ENCODE data around the gene CEP55.
"Not testable (repeated sequence)": the region's sequence is repeated elsewhere in the genome, so short reads cannot be mapped to it uniquely, and the experiment has no call there.

Gene CEP55

DNA sequence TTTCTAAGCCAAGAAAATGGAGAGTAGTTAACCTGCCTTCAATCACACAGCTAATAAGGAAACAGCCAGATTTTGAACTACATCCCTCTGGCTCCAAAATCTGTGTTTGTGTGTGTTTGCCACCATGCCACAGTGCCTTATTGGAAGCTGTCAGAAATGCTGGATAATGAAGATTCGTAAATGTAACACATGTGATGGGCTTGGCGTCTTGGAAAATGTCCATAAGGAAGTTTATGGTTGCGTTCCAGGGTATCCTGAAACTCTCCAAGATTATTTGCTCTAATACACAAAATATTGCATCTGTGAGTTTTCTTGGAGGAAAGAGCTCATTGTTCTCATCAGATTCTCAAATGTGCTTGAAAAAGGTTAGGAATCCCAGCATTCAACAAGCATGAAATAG, 36.9 kb upstream of the CEP55 start:
- peaks cover 21 to 28% of the 10 kb centered on the region in 2 donors for H3K4me1 ChIP-seq (ENCODE audit: control insufficient read depth in 1 of 2, insufficient read depth in 2 of 2, low read length in 2 of 2)
- H3K27ac ChIP-seq (ENCODE audit: low read depth, low read length), result peak overlapping the region; percentile 69
- H3K9ac ChIP-seq (ENCODE audit: low read depth in 1 of 2, low read length in 2 of 2), result peak overlapping the region in 1 of 2 donors; percentile 19
- no peaks in the 10 kb centered on the region for H3K9me3 ChIP-seq (ENCODE audit: control insufficient read depth in 1 of 2, low read length in 2 of 2)
- no peaks in the 10 kb centered on the region for H3K27me3 ChIP-seq (ENCODE audit: control insufficient read depth in 1 of 2, insufficient read depth in 2 of 2, low read length in 2 of 2)
- no peak overlapping the region for H3K4me3 ChIP-seq (ENCODE audit: low read depth in 1 of 2, low read length in 2 of 2)
- H3K36me3 ChIP-seq (ENCODE audit: control insufficient read depth in 1 of 2, insufficient read depth in 2 of 2, low read length in 2 of 2), result no peaks in the 10 kb centered on the region

DNA sequence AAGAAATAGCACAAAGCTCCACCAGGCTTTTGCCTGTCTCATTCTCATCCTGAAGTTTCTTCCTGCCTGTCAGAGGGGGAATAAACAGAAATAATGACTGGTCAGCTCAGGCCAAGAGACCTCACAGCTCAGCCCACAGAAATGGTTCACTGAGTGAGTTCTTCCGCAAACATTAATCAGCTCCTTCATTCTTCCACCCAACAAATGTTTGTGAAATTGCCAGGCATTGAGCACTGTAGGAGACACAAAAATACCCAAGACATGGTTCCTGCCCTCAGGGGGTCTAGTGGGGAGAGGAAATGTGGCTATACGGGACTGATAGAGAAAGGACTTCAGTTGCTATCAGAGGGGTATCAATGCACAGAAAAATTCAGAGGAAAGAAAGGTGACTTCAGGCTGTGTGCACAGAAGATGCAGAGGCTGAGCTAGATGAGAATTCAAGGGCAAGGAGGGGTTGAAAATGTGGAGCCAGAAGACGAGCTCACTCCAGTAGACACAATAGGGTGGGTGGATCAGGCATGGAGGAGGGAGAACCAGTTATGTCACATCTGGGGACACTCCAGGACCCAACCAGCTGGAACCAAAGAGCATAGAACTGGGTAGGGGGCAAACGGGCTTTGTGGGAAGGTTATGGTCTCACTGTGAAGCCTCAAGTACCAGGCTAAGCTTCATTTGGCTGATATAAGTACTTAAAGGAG, 35.2 kb upstream of the CEP55 start:
- Histone ChIP-seq H3K9ac (ENCODE audit: low read depth in 1 of 2, low read length in 2 of 2) (peak overlapping the region in 1 of 2 donors; percentile 28), H3K27me3 (ENCODE audit: control insufficient read depth in 1 of 2, insufficient read depth in 2 of 2, low read length in 2 of 2) (no peaks in the 10 kb centered on the region), H3K36me3 (ENCODE audit: control insufficient read depth in 1 of 2, insufficient read depth in 2 of 2, low read length in 2 of 2) (no peaks in the 10 kb centered on the region), H3K4me3 (ENCODE audit: low read depth in 1 of 2, low read length in 2 of 2) (no peak overlapping the region), H3K27ac (ENCODE audit: low read depth, low read length) (peak overlapping the region; percentile 73), H3K4me1 (ENCODE audit: control insufficient read depth in 1 of 2, insufficient read depth in 2 of 2, low read length in 2 of 2) (peaks cover 36 to 45% of the 10 kb centered on the region in 2 donors), H3K9me3 (ENCODE audit: control insufficient read depth in 1 of 2, low read length in 2 of 2) (no peaks in the 10 kb centered on the region)

DNA sequence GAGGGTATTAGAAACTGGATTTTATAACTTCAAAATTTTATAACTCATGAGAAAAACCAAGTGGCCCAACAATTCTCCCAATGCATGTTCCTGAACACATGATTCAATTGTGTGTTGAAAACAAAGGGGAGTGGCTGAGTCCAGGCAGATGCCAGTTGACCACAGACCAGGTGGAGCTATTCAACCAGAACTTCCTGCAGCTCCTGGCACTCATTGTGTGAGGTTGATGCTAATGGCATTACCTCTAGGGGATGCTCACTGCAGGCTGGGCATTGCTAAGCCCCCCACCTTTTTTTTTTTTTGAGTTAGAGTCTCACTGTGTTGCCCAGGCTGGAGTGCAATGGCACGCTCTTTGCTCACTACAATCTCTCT, 34.6 kb upstream of the CEP55 start:
- Histone ChIP-seq H3K27ac (ENCODE audit: low read depth, low read length) (peak overlapping the region; percentile 73), H3K9me3 (ENCODE audit: control insufficient read depth in 1 of 2, low read length in 2 of 2) (no peaks in the 10 kb centered on the region), H3K4me1 (ENCODE audit: control insufficient read depth in 1 of 2, insufficient read depth in 2 of 2, low read length in 2 of 2) (peaks cover 41 to 51% of the 10 kb centered on the region in 2 donors), H3K9ac (ENCODE audit: low read depth in 1 of 2, low read length in 2 of 2) (no peak overlapping the region), H3K27me3 (ENCODE audit: control insufficient read depth in 1 of 2, insufficient read depth in 2 of 2, low read length in 2 of 2) (no peaks in the 10 kb centered on the region), H3K36me3 (ENCODE audit: control insufficient read depth in 1 of 2, insufficient read depth in 2 of 2, low read length in 2 of 2) (no peaks in the 10 kb centered on the region), H3K4me3 (ENCODE audit: low read depth in 1 of 2, low read length in 2 of 2) (no peak overlapping the region)

DNA sequence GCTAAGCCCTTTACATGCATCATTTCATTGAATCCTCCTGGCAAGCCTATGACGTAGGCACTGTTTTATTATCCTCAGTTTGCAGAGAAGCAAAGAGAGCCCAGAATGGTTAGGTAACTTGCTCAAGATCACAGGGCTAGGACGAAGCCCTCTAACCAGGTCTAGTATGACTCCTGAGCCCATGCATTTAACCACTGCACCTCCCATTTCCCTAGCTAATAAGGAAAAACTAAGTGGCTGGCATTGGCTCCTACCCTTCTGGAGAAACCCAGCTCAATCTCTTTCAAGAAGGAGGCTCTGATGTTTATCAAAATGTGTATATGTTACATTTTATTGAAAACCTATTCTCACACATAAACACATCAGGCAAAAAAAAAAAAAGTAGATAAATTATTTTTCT, 34.0 kb upstream of the CEP55 start:
- no peak overlapping the region for H3K27ac ChIP-seq (ENCODE audit: low read depth, low read length)
- H3K9ac ChIP-seq (ENCODE audit: low read depth in 1 of 2, low read length in 2 of 2), result no peak overlapping the region
- no peaks in the 10 kb centered on the region for H3K36me3 ChIP-seq (ENCODE audit: control insufficient read depth in 1 of 2, insufficient read depth in 2 of 2, low read length in 2 of 2)
- no peaks in the 10 kb centered on the region for H3K9me3 ChIP-seq (ENCODE audit: control insufficient read depth in 1 of 2, low read length in 2 of 2)
- no peaks in the 10 kb centered on the region for H3K27me3 ChIP-seq (ENCODE audit: control insufficient read depth in 1 of 2, insufficient read depth in 2 of 2, low read length in 2 of 2)
- H3K4me3 ChIP-seq (ENCODE audit: low read depth in 1 of 2, low read length in 2 of 2), result no peak overlapping the region
- peaks cover 43 to 51% of the 10 kb centered on the region in 2 donors for H3K4me1 ChIP-seq (ENCODE audit: control insufficient read depth in 1 of 2, insufficient read depth in 2 of 2, low read length in 2 of 2)

DNA sequence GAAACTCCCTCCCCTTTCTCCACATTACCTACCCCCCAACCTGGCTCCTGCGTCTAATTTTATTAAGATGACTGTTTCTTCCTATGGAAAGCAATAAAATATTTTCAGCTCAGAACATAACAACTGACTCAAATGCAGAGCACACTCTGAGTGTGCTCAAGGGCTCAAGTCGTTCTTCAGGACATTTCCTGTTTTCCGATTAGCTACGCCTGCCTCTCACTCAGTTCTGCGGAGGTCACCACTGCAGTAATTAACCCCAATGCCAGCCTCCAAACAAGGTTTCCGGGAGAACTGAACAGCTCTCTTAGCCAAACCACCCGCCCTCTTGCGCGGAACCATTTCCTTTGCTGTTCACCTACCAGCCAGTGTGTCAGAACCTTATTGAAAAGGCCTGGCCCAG, 33.5 kb upstream of the CEP55 start:
- Histone ChIP-seq H3K27ac (ENCODE audit: low read depth, low read length) (peak overlapping the region; percentile 59), H3K36me3 (ENCODE audit: control insufficient read depth in 1 of 2, insufficient read depth in 2 of 2, low read length in 2 of 2) (no peaks in the 10 kb centered on the region), H3K27me3 (ENCODE audit: control insufficient read depth in 1 of 2, insufficient read depth in 2 of 2, low read length in 2 of 2) (no peaks in the 10 kb centered on the region), H3K9me3 (ENCODE audit: control insufficient read depth in 1 of 2, low read length in 2 of 2) (no peaks in the 10 kb centered on the region), H3K4me1 (ENCODE audit: control insufficient read depth in 1 of 2, insufficient read depth in 2 of 2, low read length in 2 of 2) (peaks cover 43 to 51% of the 10 kb centered on the region in 2 donors), H3K4me3 (ENCODE audit: low read depth in 1 of 2, low read length in 2 of 2) (no peak overlapping the region), H3K9ac (ENCODE audit: low read depth in 1 of 2, low read length in 2 of 2) (no peak overlapping the region)

DNA sequence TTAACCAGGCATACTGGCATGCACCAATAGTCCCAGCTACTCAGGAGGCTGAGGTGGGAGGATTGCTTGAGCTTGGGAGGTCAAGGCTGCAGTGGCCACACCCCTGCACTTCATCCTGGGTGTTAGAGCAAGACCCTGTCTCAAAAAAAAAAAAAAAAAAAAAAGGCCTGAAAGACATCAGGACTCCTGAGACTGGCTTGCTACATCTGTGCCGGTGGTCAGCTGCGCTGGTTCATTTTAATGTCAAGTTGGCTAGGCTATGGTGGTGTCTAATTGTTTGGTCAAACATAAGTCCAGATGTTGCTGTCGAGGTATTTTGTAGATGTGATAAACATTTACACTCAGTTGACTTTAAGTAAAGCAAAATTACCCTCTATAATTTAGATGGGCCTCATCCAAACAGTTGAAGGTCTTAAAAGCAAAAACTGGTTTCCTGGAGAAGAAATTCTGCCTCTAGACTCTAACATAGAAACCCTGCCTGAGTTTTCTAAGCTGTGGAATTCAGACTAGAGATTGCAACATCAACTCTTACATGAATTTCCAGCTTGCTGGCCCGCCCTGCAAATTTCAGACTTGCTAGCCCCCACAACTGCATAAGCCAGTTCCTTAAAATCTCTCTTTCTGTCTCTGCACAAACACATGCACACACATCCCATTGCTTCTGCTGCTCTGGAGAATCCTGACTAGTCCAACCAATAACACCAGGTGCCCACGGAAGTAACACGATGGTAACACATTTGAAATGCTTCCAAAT, 32.5 kb upstream of the CEP55 start:
- Histone ChIP-seq H3K9me3 (ENCODE audit: control insufficient read depth in 1 of 2, low read length in 2 of 2) (no peaks in the 10 kb centered on the region), H3K27me3 (ENCODE audit: control insufficient read depth in 1 of 2, insufficient read depth in 2 of 2, low read length in 2 of 2) (no peaks in the 10 kb centered on the region), H3K4me1 (ENCODE audit: control insufficient read depth in 1 of 2, insufficient read depth in 2 of 2, low read length in 2 of 2) (peaks cover 39 to 43% of the 10 kb centered on the region in 2 donors), H3K36me3 (ENCODE audit: control insufficient read depth in 1 of 2, insufficient read depth in 2 of 2, low read length in 2 of 2) (no peaks in the 10 kb centered on the region), H3K9ac (ENCODE audit: low read depth in 1 of 2, low read length in 2 of 2) (no peak overlapping the region), H3K4me3 (ENCODE audit: low read depth in 1 of 2, low read length in 2 of 2) (no peak overlapping the region), H3K27ac (ENCODE audit: low read depth, low read length) (peak overlapping the region; percentile 24)

DNA sequence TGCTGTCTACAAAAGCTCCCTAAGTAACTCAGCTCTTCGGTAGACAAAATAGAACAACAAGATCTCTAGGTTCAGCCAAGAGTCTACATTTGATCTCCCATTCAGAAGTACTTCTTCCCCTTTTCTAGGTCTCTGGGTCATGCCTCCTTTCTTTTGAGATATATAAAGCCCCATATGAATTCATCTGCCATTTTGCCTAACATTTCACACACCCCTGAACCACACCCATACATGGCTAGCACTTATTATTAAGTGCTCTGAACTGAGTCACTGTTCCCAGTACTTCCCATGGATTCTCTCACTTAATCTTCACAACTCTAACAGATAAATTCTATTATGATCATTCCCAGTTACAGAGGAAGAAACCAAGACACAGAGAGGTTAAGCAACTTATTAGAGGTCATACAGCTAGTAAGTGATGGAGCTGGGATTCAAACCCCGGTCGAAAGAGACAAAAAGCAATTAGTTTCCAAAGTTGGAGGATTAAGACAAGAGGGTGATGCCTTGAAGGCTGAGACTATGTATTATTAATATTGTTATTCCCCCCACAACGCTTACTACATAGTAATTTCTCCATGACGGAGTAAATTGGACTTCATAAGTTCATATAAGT, 31.5 kb upstream of the CEP55 start:
- Histone ChIP-seq H3K9me3 (ENCODE audit: control insufficient read depth in 1 of 2, low read length in 2 of 2) (no peaks in the 10 kb centered on the region), H3K27me3 (ENCODE audit: control insufficient read depth in 1 of 2, insufficient read depth in 2 of 2, low read length in 2 of 2) (no peaks in the 10 kb centered on the region), H3K9ac (ENCODE audit: low read depth in 1 of 2, low read length in 2 of 2) (peak overlapping the region in 1 of 2 donors; percentile 30), H3K4me1 (ENCODE audit: control insufficient read depth in 1 of 2, insufficient read depth in 2 of 2, low read length in 2 of 2) (peaks cover 33 to 37% of the 10 kb centered on the region in 2 donors), H3K4me3 (ENCODE audit: low read depth in 1 of 2, low read length in 2 of 2) (no peak overlapping the region), H3K27ac (ENCODE audit: low read depth, low read length) (peak overlapping the region; percentile 24), H3K36me3 (ENCODE audit: control insufficient read depth in 1 of 2, insufficient read depth in 2 of 2, low read length in 2 of 2) (no peaks in the 10 kb centered on the region)

DNA sequence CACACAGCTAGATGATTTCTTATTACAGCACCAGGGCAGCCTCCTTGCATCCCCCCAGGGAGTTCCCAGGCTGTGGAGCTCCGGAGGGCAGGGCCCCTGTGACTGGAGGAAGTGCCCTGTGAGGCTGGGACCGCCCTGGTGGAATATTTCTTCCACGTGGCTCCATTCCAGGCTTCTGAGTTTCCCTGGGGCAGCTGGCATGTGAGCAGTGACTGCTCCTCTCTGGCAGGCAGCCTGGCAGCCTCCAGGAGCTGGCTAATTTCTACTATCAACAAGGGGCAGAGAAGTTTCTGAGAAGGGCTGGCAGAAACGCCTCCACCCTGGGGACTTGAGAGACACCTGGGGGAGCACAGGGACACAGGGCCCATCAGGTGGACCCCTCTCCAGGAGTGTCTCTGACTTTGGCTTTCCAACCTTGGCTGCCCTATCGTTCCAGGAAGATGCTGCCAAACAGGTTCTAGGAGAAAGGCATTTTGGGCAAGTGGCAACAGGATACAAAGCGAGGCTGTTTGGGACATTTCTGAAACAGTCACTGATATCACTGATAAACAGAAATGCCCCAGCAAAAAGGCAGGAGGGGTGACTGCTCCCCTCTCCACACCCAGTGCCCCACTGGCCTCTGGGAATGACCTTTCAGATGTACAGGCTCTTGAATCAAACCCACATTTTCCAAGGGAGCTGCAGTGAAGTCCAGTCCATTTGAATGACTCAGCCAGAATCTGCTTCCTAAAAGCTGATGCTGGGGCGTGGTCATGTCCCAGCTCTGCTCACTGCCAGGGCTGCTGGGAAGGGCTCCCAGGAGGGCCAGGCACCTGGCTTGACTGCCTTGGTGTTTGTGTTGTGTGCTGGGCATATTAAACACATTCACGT, 30.4 kb upstream of the CEP55 start:
- peak overlapping the region in 1 of 2 donors; percentile 14 for H3K9ac ChIP-seq (ENCODE audit: low read depth in 1 of 2, low read length in 2 of 2)
- peak overlapping the region; percentile 88 for H3K27ac ChIP-seq (ENCODE audit: low read depth, low read length)
- H3K4me1 ChIP-seq (ENCODE audit: control insufficient read depth in 1 of 2, insufficient read depth in 2 of 2, low read length in 2 of 2), result peaks cover 37% of the 10 kb centered on the region in 2 donors
- no peaks in the 10 kb centered on the region for H3K27me3 ChIP-seq (ENCODE audit: control insufficient read depth in 1 of 2, insufficient read depth in 2 of 2, low read length in 2 of 2)
- H3K4me3 ChIP-seq (ENCODE audit: low read depth in 1 of 2, low read length in 2 of 2), result no peak overlapping the region
- H3K36me3 ChIP-seq (ENCODE audit: control insufficient read depth in 1 of 2, insufficient read depth in 2 of 2, low read length in 2 of 2), result no peaks in the 10 kb centered on the region
- H3K9me3 ChIP-seq (ENCODE audit: control insufficient read depth in 1 of 2, low read length in 2 of 2), result no peaks in the 10 kb centered on the region

DNA sequence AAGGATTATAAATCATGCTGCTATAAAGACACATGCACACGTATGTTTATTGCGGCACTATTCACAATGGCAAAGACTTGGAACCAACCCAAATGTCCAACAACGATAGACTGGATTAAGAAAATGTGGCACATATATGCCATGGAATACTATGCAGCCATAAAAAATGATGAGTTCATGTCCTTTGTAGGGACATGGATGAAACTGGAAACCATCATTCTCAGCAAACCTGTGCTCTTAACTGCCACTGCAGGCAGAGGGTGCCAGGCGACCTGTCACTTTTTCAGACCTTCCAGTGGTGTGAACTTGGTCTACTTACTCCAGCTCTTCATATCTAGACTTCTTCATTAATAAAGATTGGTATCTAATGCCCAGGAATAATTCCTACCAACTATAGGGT, 28.8 kb upstream of the CEP55 start:
- not testable (repeated sequence) for H3K27ac ChIP-seq (ENCODE audit: low read depth, low read length); H3K9ac ChIP-seq (ENCODE audit: low read depth in 1 of 2, low read length in 2 of 2); H3K4me3 ChIP-seq (ENCODE audit: low read depth in 1 of 2, low read length in 2 of 2); H3K27me3 ChIP-seq (ENCODE audit: control insufficient read depth in 1 of 2, insufficient read depth in 2 of 2, low read length in 2 of 2); H3K36me3 ChIP-seq (ENCODE audit: control insufficient read depth in 1 of 2, insufficient read depth in 2 of 2, low read length in 2 of 2); H3K9me3 ChIP-seq (ENCODE audit: control insufficient read depth in 1 of 2, low read length in 2 of 2)
- peaks cover 34 to 37% of the 10 kb centered on the region in 2 donors for H3K4me1 ChIP-seq (ENCODE audit: control insufficient read depth in 1 of 2, insufficient read depth in 2 of 2, low read length in 2 of 2)

Data from duodenal mucosa (tissue), 2 donors.